Muscle layer of duodenum (tissue), 2 donors: ENCODE results near the gene SULT2B1.
A peak's percentile ranks its signal among the peaks of the same experiment; 100 is the strongest.

Experiments
- H3K27ac ChIP-seq: one replicate; pipeline ENCODE4 v1.7.0; 2013; ENCODE audit warnings: mild to moderate bottlenecking, low read length
- H3K27me3 ChIP-seq: one replicate; pipeline ENCODE4 v1.7.0; 2013; ENCODE audit warnings: low read depth, mild to moderate bottlenecking, control low read depth, low read length
- H3K36me3 ChIP-seq, 2 donors: one replicate each; pipeline ENCODE4 v1.7.0; 2013; ENCODE audit warnings: low read length in 2 of 2, control low read depth in 1 of 2, mild to moderate bottlenecking in 1 of 2; ENCODE audit not compliant: insufficient read depth in 2 of 2, control insufficient read depth in 1 of 2
- H3K4me1 ChIP-seq, 2 donors: one replicate each; pipeline ENCODE4 v1.7.0; 2013; ENCODE audit warnings: low read length in 2 of 2, mild to moderate bottlenecking in 2 of 2, control low read depth in 1 of 2, moderate library complexity in 1 of 2; ENCODE audit not compliant: insufficient read depth in 2 of 2, control insufficient read depth in 1 of 2
- H3K4me3 ChIP-seq, 2 donors: one replicate each; pipeline ENCODE4 v1.7.0; 2013; ENCODE audit warnings: low read length in 2 of 2, low read depth in 1 of 2, mild to moderate bottlenecking in 1 of 2
- H3K9me3 ChIP-seq, 2 donors: one replicate each; pipeline ENCODE4 v1.7.0; 2013; ENCODE audit warnings: low read length in 2 of 2, control low read depth in 1 of 2, mild to moderate bottlenecking in 1 of 2; ENCODE audit not compliant: control insufficient read depth in 1 of 2
- donor health status: healthy.

Gene SULT2B1

GRCh38 chr19:48634424-48635262 is 82.7 kb downstream of the SULT2B1 start:
- peak overlapping the region; percentile 55 to 96 for H3K4me3 ChIP-seq
- H3K36me3 ChIP-seq: peaks cover 4 to 9% of the 10 kb centered on the region in 2 donors
- H3K4me1 ChIP-seq: peaks cover 24 to 58% of the 10 kb centered on the region in 2 donors
- no peaks in the 10 kb centered on the region for H3K27me3 ChIP-seq
- no peaks in the 10 kb centered on the region for H3K9me3 ChIP-seq
- H3K27ac ChIP-seq: peak overlapping the region; percentile 95

DNA sequence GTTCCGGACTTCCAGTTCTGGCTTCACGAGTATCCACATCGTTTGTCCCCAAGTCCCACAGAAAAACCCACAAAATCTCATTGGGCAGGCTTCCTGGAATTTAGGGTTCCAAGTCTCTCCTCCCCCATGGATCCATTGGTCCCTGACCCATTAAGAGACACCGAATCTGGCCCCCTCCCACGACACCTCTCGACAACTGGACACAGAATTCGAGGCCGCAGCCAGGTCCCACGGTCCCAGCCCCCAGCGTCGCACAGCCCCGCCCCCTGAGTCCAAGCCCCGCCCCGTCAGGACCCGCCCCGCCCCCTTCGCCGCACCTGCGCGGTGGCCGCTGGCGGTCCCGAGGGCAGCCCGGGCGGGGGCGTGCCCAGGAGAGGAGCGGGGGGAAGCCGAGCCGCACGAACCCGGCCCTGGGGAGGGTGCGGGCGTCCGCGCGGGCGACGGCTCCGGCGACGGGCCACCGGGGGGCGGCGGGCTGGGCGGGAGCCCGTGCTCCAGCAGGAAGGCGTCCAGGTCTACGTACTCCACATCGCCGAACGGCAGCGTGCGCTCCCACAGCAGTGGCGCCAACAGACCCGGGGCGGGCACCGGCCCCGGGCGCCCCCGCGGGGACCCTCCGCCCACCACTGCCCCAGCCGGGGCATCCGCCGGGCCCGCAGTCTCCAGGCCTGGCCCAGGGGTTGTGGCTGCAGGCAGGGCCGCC is 83.4 kb downstream of the SULT2B1 start:
- Histone ChIP-seq H3K4me1 (peaks cover 24 to 51% of the 10 kb centered on the region in 2 donors), H3K4me3 (peak overlapping the region; percentile 71 to 96)

DNA sequence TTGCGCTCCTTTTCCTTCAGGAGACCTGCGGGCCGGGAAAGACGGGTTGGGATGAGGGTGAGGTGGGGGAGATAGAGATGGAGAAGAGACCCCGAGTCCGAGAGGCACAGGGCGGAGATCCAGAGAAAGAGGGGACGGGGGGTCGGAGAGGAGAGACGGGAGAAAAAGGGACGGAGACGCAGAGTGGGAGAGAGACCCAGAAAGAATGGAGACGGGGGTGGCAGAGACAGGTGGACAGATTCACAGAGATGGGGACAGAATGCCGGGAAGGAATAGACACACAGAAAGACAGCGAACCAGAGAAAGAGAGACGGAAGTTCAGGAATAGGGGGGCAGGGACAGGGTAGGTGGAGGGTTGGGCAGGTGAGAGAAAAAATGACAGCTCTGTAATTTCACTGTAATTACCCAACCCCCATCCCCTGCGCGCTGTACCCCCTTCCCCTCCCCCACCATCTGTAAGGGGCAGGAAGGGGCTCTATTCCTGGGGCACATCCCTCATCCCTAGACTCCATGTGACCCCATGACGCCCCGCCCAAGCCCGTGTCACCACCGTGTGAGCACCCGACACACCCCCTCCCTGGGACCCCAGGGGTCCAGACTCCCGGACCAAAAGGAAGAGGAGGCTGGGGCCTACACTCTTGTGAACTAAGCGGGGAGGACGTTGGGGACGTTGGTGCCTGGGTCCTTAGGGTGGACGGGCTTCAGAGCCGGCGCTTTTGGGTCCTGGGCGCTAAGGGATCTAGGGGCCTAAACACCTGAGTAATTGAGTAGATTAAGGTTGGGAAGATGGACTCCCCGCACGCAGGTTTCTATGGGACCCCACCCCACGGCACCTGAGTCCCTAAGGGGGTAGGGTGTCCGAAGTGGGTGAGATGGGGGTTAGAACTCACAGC is 84.2 kb downstream of the SULT2B1 start:
- peaks cover 24 to 43% of the 10 kb centered on the region in 2 donors for H3K4me1 ChIP-seq
- H3K36me3 ChIP-seq: peaks cover 2 to 4% of the 10 kb centered on the region in 2 donors
- H3K4me3 ChIP-seq: peak overlapping the region; percentile 71 to 96
- no peaks in the 10 kb centered on the region for H3K27me3 ChIP-seq
- H3K27ac ChIP-seq: peak overlapping the region; percentile 98
- no peaks in the 10 kb centered on the region for H3K9me3 ChIP-seq

More for the DNA sequence above, 83.4 kb downstream of the SULT2B1 start:
- peak overlapping the region; percentile 98 for H3K27ac ChIP-seq
- peaks cover 4 to 9% of the 10 kb centered on the region in 2 donors for H3K36me3 ChIP-seq
- H3K27me3 ChIP-seq: no peaks in the 10 kb centered on the region
- no peaks in the 10 kb centered on the region for H3K9me3 ChIP-seq

DNA sequence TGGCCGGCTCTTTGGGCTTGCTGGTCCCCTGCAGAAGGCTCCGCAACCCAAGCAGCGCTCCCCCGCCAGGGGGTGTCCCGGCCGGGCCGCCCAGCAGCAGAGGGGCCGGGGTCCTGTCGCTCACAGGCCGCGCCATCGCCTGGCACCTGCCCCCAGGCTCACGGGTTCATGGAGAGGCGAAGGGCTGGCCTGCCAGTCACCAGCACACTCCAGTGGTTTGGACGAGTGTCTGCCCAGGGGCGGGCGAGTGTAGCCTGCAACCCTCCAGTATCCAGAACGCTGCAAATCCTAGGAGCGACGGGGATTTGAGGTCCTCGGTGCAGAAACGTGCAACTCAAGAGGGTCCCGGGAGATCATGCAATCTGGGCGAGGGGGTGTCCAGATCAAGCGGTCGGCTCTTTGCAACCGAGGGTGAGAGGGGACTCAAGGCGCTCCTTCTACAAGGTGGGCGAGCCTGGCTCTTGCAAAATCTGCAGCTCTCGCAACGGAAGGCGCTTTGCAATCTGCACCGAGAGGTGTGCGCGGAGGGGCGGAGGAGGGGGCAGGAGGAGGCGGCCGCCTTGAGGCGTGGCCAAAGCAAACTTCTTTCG is 85.0 kb downstream of the SULT2B1 start, which contains the start of gene DBP:
DBP (minus strand) TSS at position 521 of the 590 bp plus-strand sequence; CDS start at position 136, 385 bp downstream.
- Histone ChIP-seq H3K27ac (peak within 1 kb of the TSS; percentile 98), H3K36me3 (peaks cover 0 to 4% of the 10 kb centered on the region in 2 donors), H3K27me3 (no peaks in the 10 kb centered on the region), H3K9me3 (no peaks in the 10 kb centered on the region), H3K4me1 (peaks cover 24 to 36% of the 10 kb centered on the region in 2 donors), H3K4me3 (peak within 1 kb of the TSS; percentile 71 to 96)

GRCh38 chr19:48637449-48637947 is 85.5 kb downstream of the SULT2B1 start:
- peak overlapping the region; percentile 98 for H3K27ac ChIP-seq
- no peaks in the 10 kb centered on the region for H3K27me3 ChIP-seq
- H3K9me3 ChIP-seq: no peaks in the 10 kb centered on the region
- peaks cover 0 to 3% of the 10 kb centered on the region in 2 donors for H3K36me3 ChIP-seq
- H3K4me3 ChIP-seq: peak overlapping the region; percentile 71 to 96
- peaks cover 22 to 35% of the 10 kb centered on the region in 2 donors for H3K4me1 ChIP-seq

GRCh38 chr19:48637948-48638830 is 86.2 kb downstream of the SULT2B1 start:
- Histone ChIP-seq H3K27ac (peak overlapping the region; percentile 98), H3K4me3 (peak overlapping the region; percentile 70 to 96), H3K36me3 (no peaks in the 10 kb centered on the region), H3K9me3 (no peaks in the 10 kb centered on the region), H3K27me3 (no peaks in the 10 kb centered on the region), H3K4me1 (peaks cover 17 to 28% of the 10 kb centered on the region in 2 donors)

DNA sequence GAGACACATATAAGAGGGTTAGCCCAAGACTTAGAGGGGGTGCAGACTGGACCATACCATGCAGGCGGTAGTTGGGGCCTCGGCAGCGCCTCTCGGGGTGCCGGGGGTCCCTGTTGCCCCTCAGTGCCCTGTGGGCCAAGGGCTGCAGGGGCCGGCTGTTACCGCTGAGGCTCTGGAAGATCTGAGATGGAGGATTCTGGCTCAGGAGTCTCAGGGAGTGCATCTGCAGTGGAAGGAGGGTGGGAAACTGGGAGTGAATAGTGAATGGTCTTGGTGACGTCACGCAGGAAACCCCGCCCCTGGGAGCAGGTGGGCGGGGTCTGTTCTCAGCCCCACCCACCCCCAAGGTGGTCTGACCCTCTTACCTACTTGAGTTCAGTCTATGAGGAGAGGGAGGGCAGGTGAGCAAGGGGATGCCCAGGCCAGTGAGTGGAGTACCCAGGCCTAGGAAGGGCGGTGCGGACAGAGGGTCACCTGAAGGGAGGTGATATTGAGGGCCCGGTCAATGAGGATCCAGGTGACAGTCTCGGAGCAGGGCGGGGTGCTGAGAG is 86.9 kb downstream of the SULT2B1 start:
- Histone ChIP-seq H3K9me3 (no peaks in the 10 kb centered on the region), H3K4me3 (peak overlapping the region in 1 of 2 donors; percentile 70), H3K27me3 (no peaks in the 10 kb centered on the region), H3K27ac (peak overlapping the region; percentile 98), H3K4me1 (peaks cover 10 to 21% of the 10 kb centered on the region in 2 donors), H3K36me3 (no peaks in the 10 kb centered on the region)

DNA sequence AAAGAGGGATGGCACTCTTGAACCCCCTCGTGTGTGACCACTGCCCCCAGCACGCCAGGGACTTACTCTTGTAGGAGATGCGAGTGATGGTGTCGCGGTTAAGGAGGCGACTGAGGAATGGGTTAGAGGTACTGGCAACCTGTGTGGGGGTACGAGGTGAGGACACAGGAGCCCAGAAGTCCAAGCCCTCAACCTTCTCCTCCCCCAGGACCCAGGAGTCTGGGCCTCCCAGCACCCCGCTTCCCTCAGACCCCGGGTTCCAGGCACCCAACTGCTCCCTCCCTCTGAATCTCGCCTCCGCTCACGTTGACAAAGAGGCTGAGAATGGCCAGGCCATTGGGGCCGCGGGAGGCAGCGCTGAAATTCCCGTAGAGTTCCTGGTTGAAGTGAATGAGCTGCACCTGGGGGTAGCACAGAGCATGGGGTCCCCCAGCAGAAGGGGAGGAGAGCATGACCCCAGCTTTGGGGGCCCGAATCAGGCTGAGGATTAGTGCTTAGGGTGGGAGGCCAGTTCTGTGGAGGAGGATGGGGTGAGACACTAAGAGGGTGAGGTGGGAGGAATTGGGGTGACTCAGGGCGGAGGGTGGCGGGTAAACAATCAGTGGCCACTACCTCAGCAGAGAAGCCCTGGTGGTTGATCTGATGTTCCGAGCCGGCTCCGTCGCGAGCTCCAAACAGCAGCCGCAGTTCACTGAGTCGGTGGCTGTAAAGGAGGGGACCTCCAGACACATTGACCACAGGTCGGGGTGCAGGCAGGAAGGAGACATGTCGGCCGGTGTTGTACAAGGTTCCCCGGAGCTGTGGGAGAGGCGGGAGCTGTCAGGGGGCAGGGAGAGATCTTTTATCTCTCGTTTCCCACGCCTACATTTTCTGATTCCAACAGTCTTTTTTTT is 87.8 kb downstream of the SULT2B1 start:
- Histone ChIP-seq H3K9me3 (no peaks in the 10 kb centered on the region), H3K4me3 (no peak overlapping the region), H3K27me3 (no peaks in the 10 kb centered on the region), H3K27ac (no peak overlapping the region), H3K36me3 (no peaks in the 10 kb centered on the region), H3K4me1 (peaks cover 6 to 20% of the 10 kb centered on the region in 2 donors)

GRCh38 chr19:48641850-48642249 is 89.9 kb downstream of the SULT2B1 start:
- no peaks in the 10 kb centered on the region for H3K9me3 ChIP-seq
- H3K36me3 ChIP-seq: no peaks in the 10 kb centered on the region
- H3K27me3 ChIP-seq: no peaks in the 10 kb centered on the region
- H3K4me1 ChIP-seq: peaks cover 6 to 33% of the 10 kb centered on the region in 2 donors
- H3K4me3 ChIP-seq: no peak overlapping the region
- H3K27ac ChIP-seq: no peak overlapping the region
